Rectal smooth muscle tissue (tissue), 1 donor: ENCODE results near the gene ZNF593.

ENCODE experiments used
- H3K27ac ChIP-seq: one replicate; pipeline ENCODE4 v1.7.0; 2013; ENCODE audit warnings: low read depth, low read length, inconsistent platforms
- H3K27me3 ChIP-seq: one replicate; pipeline ENCODE4 v1.7.0; 2013; ENCODE audit warnings: low read length; ENCODE audit not compliant: control insufficient read depth, insufficient read depth
- H3K36me3 ChIP-seq: one replicate; pipeline ENCODE4 v1.7.0; 2013; ENCODE audit warnings: low read length; ENCODE audit not compliant: control insufficient read depth, insufficient read depth
- H3K4me1 ChIP-seq: one replicate; pipeline ENCODE4 v1.7.0; 2013; ENCODE audit warnings: low read length; ENCODE audit not compliant: control insufficient read depth, insufficient read depth
- H3K4me3 ChIP-seq: one replicate; pipeline ENCODE4 v1.7.0; 2013; ENCODE audit warnings: low read length
- H3K9ac ChIP-seq: one replicate; pipeline ENCODE4 v1.7.0; 2013; ENCODE audit warnings: low read length

ZNF593 gene

GRCh38 chr1:26169669-26170471, at the start of gene ZNF593:
TSS of gene ZNF593 (plus strand) at chr1:26169908. CDS start at chr1:26169984, 76 bp downstream.
- Histone ChIP-seq H3K27ac (peak within 1 kb of the TSS; percentile 56), H3K4me1 (peaks cover 5% of the 10 kb centered on the region), H3K9ac (peak within 1 kb of the TSS; percentile 83), H3K36me3 (no peaks in the 10 kb centered on the region), H3K4me3 (peak within 1 kb of the TSS; percentile 76), H3K27me3 (no peaks in the 10 kb centered on the region)

GRCh38 chr1:26121854-26122773, 47.6 kb upstream of the ZNF593 start:
- no peaks in the 10 kb centered on the region for H3K27me3 ChIP-seq
- H3K4me3 ChIP-seq, result no peak overlapping the region
- peaks cover 8% of the 10 kb centered on the region for H3K36me3 ChIP-seq
- peak overlapping the region; percentile 38 for H3K27ac ChIP-seq
- H3K9ac ChIP-seq, result no peak overlapping the region
- H3K4me1 ChIP-seq, result peaks cover 5% of the 10 kb centered on the region

- Histone ChIP-seq H3K36me3 (peaks cover 8% of the 10 kb centered on the region), H3K27ac (no peak overlapping the region), H3K9ac (no peak overlapping the region), H3K4me1 (peaks cover 5% of the 10 kb centered on the region), H3K27me3 (no peaks in the 10 kb centered on the region), H3K4me3 (no peak overlapping the region)
Observed at GRCh38 chr1:26122988-26123973, 46.4 kb upstream of the ZNF593 start.

GRCh38 chr1:26124418-26125331, 45.0 kb upstream of the ZNF593 start:
- Histone ChIP-seq H3K4me1 (peaks cover 5% of the 10 kb centered on the region), H3K9ac (no peak overlapping the region), H3K36me3 (peaks cover 3% of the 10 kb centered on the region), H3K4me3 (no peak overlapping the region), H3K27me3 (no peaks in the 10 kb centered on the region), H3K27ac (no peak overlapping the region)

- Histone ChIP-seq H3K9ac (no peak overlapping the region), H3K4me3 (no peak overlapping the region), H3K4me1 (peaks cover 5% of the 10 kb centered on the region), H3K27ac (no peak overlapping the region), H3K36me3 (peaks cover 3% of the 10 kb centered on the region), H3K27me3 (no peaks in the 10 kb centered on the region)
Observed at GRCh38 chr1:26125382-26125781, 44.3 kb upstream of the ZNF593 start.

GRCh38 chr1:26125946-26126320, 43.8 kb upstream of the ZNF593 start:
- Histone ChIP-seq H3K4me1 (peaks cover 5% of the 10 kb centered on the region), H3K27me3 (no peaks in the 10 kb centered on the region), H3K27ac (no peak overlapping the region), H3K4me3 (no peak overlapping the region), H3K9ac (no peak overlapping the region), H3K36me3 (peaks cover 3% of the 10 kb centered on the region)

- H3K4me3 ChIP-seq, result peak overlapping the region; percentile 41
- H3K36me3 ChIP-seq, result peaks cover 3% of the 10 kb centered on the region
- H3K9ac ChIP-seq, result no peak overlapping the region
- no peak overlapping the region for H3K27ac ChIP-seq
- H3K27me3 ChIP-seq, result no peaks in the 10 kb centered on the region
- H3K4me1 ChIP-seq, result peaks cover 5% of the 10 kb centered on the region
Observed at GRCh38 chr1:26126321-26127084, 43.2 kb upstream of the ZNF593 start.

- Histone ChIP-seq H3K4me3 (peak overlapping the region; percentile 41), H3K27ac (no peak overlapping the region), H3K27me3 (no peaks in the 10 kb centered on the region), H3K36me3 (no peaks in the 10 kb centered on the region), H3K4me1 (no peaks in the 10 kb centered on the region), H3K9ac (peak overlapping the region; percentile 38)
Observed at GRCh38 chr1:26127235-26128163, 42.2 kb upstream of the ZNF593 start.

- no peak overlapping the region for H3K4me3 ChIP-seq
- no peak overlapping the region for H3K9ac ChIP-seq
- no peaks in the 10 kb centered on the region for H3K27me3 ChIP-seq
- no peak overlapping the region for H3K27ac ChIP-seq
- H3K4me1 ChIP-seq, result no peaks in the 10 kb centered on the region
- H3K36me3 ChIP-seq, result no peaks in the 10 kb centered on the region
Observed at GRCh38 chr1:26129778-26130177, 39.9 kb upstream of the ZNF593 start.

- no peak overlapping the region for H3K4me3 ChIP-seq
- no peak overlapping the region for H3K27ac ChIP-seq
- H3K9ac ChIP-seq, result no peak overlapping the region
- no peaks in the 10 kb centered on the region for H3K36me3 ChIP-seq
- H3K4me1 ChIP-seq, result no peaks in the 10 kb centered on the region
- H3K27me3 ChIP-seq, result no peaks in the 10 kb centered on the region
Observed at GRCh38 chr1:26130695-26131094, 39.0 kb upstream of the ZNF593 start.
